T1000 (cell line): ENCODE data around the gene RBP4.
A peak's percentile ranks its signal among the peaks of the same experiment; 100 is the strongest.

ENCODE experiments used
- DNase-seq: peaks from one replicate; lab custom pipeline; 2025; ENCODE audit warnings: mixed read lengths; lab: John Stamatoyannopoulos, UW

RBP4 gene

DNA sequence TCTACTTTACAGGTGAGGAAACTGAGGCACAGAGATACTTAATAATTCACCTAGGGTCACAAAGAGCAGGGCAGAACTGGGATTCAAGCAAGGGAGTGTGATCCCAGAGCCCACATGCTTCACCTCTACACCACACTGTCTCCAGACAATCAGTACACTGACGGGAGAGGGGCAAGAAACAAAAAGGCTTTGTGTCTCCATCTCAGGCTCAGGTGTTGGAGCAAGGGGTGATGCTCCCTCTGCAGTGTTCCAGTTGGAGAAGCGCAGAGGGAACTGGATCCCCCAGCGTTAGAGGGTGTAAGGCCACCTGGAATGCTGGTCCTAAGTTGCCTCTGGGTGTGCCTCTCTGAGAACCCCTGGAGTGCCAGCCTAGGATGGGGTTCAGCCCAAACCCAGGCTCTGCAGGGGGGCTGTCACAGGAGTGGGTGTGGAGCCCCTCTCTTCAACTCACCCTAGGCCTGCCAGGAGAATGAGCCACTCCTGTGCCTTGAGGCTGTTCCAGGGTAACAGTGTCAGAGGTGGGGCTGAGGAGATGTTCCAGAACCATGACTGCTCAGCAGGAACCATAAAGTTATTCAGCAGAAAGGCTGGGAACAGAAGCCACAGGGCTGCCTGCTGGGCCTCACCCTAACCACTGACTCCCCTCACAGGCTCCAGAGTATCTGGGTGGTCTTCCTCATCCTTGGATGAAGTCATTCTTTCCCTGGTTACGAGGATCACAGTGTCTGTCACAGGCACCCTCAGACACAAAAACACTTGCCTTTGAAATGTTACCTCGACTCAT is 5.5 kb downstream of the RBP4 start:
- DNase-seq: no peak

DNA sequence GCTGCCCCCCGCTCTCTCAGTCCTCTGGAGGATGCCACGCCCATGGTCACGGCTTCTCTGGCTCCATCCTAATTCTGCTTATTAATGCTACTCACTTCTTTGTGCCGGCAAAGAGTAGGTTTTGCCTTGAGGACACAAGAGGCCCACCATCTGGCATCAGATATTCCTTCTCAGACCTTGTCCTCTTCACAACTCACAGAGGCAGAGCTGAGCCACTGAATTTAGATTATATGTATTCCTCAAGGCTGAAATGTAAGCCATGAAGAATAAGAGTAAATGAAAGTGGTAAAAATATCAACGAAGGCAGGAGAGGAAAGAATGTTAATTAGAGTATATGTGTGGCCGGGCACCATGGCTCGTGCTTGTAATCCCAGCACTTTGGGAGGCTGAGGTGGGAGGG is 6.5 kb downstream of the RBP4 start:
- DNase-seq: no peak

DNA sequence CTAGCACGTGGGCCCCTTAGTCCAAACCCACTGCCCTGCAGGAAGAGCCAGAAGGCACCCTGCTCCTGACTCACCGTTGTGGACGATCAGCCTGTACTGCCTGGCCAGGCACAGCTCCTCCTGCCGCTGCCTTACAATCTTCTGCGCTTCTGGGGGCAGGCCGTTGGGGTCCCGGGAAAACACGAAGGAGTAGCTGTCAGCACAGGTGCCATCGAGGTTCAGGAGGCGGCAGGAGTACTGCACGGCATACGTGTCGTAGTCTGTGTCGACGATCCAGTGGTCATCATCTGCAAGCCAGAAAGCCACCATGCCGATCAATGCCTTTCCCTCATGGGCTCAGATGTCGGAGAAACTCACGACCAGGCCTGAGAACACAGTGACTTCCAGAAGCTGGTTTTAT is 7.3 kb downstream of the RBP4 start:
- no peak for DNase-seq

DNA sequence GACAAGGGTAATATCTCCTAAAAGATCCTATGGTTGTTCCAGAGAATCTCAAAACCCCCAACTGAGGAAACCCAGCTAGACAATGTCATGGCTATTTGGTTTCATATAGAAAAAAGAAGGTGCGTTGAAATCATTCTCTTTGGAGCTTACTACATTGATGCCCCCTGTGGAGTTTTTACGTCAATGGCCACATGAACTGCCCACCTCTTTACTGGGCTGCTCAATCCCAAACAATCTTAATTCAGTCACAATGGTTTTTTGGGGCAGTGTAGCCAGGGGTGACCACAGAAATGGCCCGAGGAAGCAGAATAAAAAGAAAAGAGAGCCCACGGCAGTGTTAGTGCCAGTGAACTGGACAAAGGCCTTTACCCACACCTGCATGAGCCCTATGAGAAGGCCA is 7.8 kb downstream of the RBP4 start:
- no peak for DNase-seq

DNA sequence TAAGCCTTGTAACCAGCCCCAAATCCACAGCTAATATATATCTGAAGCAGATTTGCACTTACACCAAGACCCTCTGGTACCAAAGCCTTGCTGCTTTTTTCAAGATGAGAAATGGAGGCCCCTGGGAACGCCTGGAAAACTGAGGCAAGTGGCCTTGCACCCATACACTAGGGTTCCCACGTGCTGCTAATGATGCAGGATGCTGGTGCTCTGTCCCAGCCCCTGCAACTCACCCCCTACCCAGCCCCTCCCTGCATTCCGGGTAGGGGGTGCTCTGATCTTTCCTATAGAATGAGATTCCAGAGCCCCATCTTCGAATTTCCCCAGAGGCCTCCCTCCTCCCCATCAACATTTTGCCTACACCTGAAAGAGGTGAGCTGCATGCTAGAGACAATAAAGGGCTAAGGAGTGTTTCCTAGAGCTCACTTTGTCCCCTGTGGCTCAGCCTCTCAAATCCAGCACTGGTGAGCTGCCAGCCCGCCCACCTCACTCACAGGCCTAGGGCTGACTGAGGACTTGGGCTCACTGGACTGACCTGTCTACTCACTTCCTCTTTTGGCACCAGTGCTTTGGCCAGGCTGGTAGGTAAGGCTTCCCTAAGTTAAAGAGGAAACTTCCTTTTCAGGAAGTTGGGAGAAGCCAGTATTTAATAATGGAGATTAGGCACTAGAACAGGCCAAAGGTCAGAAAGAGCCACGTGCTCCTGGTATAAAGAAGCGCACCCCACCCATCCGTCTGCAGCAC is 9.8 kb downstream of the RBP4 start:
- DNase-seq: no peak

DNA sequence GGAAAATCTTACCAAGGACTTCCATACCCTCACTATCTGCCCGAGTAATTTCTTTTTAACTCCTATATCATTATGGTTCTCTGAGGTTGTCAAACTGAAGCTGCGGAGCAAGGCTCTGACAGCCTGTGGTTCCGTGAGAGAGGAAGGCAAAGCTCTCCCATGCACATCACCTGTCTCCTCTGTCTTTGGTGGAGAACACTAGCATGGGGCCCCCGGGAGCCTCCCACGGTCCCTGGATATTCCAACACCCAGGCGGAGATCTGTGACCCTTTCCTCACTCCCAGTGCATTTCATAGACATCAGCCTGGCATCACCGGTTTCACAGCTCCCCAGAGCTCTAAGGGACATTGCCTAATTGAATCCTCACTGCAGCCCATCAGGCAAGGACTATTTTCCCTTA is 10.4 kb downstream of the RBP4 start:
- DNase-seq: no peak

DNA sequence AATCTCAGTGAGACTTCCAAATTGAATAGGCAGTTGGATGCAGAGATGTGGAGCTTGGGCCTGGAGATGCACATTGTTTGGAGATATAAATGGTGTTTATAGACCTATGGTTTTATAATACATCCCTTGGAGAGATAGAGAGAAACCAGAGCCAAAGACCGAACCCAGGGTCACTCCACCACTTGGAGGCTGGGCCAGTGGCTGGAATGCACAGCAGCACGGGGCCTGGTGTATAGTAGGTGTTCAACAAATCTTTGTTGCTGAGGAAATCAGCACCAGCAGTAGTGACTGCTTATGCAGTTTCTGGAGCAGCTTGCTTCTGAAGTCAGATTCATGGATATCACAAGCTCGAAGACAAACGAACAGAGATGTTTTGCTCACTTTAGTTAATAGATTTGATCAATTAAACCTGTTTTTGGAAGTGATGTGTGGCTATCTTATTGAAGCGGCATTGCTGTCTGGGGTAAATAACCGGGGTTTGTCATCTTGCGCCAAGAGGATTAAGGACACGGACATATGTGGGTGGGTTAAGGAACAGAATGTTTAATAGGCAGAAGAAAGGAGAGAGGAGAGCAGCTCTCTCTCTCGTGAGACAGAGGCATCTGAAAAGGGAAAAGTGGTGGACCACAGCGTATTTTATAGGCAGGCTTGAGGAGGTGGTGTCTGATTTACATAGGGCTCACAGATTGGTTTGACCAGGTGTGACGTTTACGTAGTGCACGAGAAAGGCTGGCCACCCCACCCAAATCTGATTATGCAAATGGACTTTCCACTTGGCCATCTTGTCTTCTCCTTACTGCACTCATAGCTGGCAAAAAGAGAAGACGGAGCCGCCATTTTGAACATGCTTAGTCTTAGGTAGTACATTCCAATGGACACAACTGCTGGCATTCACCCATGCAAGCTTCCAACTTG is 11.1 kb downstream of the RBP4 start:
- DNase-seq: no peak

DNA sequence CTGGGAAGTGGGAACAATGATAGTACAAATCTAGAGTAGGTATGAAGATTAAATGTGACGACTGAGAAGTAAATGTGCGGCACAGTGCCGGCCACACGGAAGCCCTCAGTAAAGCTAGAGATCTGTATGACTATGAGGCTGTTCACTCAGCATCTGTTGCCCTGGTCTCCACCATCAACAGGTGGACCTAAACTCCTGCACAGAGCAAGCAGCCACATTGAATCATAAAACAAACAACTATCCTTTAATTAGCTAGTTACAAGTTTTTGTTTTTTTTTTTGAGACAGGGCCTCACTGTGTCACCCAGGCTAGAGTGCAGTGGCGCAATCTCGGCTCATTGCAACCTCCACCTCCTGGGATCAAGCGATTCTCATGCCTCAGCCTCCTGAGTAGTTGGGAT is 16.6 kb downstream of the RBP4 start:
- DNase-seq: no peak

DNA sequence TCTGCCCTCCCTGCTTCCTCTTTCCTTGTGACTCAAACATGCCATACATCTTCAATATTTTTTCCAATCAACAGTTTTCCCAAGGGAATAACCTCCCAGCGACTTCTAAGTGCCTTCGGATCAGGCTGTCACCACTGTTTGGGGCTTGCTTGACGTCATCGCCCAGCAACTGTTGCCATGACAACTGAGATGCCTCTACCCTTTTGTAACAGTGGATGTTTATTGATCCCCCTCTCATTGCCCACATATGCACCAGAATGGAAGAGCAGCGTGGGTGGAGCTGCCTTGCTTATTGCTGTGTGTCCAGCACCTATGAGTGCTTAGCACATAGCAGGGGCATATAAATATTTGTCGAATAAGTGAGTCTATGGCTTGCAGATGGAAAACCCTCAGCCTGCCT is 20.2 kb downstream of the RBP4 start:
- DNase-seq: peak; percentile 63

DNA sequence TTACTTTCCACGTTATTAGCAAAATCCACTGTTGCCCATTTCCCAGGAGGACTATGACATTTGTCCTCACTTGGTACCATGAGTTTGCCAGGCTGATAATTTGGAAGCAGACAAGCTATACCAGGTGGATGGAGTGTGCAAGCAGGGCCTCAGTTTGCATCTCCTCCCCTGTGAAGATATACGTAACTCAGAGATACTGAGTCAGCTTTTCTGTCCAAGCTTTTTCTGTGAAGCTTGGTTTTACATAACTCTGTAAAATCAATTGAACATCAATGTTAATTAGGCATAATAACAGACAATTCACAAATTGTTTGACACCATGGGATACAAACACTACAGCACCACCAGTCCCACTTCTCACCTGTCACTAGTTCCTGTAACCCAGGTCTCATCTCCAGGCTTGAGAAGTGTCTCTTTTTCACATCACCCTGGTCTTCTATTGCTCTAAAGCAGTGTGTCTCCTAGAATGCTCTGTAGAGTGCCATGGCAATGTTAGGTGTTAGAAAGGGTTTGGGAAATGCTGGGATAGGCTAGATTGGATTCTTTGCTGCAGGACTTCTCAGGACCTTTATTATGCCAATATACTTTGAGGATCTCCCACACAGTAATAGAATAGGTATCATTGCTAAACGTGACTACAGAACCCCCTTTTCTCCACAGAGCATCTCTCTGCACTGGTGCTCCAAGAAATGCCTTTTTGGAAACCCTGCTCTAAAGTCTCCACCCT is 20.9 kb downstream of the RBP4 start:
- no peak for DNase-seq

DNA sequence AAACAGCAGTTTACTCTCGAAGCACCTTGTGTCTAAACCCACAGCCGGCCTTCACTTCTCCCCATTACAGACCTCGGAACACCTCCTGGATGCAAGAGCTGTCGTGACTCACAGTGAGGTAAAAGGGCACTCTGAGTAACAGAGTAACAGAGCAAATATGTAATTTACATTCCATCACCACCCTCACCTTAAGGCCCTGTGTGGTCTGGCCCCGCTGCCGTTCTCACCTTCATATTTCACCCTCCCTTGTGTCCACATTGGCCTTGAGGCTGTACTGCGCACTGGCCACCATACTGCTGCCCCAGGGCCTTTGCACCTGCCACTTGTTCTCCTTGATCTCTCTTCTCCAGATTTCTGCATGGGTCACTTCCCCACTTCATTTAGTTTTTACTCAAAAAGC is 21.9 kb downstream of the RBP4 start:
- DNase-seq: peak; percentile 15

DNA sequence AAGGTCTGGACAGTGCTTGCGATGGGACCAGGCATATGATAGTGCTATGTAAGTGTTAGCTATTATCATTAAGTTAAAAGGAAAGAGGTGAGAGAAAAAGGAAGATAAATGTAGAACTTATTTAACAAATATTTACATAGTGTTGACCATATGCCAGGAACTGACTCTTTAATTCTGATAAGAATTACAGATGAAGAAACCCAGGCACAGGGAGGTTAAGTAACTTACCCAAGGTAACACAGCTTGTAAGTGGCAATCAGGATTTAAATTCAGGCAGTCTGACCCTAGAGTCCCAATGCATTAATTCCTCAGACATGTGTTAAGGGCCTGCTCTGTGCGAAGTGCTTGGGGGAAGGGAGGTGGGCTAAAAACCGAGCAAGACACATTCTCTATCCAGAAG is 23.5 kb downstream of the RBP4 start:
- DNase-seq: no peak

DNA sequence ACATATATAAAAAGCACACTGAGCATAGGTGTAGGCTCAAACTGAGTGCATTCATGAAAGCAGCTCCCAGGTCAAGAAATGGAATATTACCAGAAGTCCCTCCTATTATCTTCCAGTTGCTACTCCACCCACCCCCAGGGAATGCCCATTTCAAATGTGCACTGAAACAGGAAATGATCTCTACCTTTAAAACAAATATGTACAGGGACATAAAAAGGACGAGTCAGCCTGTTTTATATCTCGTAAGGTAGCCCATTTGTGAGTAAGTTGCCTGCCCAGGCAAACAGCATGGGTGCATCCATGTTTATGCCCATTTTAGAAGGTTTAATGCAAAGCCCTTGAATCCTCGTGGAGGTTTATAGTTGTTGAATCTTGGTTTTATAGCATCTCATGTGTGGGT is 24.1 kb downstream of the RBP4 start:
- no peak for DNase-seq

DNA sequence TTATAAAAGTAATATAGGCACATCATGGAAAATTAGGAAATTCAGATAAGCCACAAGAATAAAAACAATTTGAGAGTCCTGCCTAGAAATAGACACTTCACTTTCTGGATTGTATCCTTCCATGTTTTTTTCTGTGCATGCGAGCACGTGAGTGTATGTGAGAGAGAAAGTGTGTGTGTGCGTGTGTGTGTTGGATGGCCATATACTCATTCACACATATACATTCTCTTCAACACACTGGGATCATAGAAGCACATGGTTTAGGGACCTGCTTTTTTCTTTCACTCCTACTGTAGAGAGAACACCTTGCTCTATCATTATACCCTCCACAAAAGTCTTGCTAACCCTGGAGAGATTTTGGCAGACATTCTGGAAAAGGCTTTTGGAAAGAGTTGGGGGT is 27.1 kb downstream of the RBP4 start:
- no peak for DNase-seq

DNA sequence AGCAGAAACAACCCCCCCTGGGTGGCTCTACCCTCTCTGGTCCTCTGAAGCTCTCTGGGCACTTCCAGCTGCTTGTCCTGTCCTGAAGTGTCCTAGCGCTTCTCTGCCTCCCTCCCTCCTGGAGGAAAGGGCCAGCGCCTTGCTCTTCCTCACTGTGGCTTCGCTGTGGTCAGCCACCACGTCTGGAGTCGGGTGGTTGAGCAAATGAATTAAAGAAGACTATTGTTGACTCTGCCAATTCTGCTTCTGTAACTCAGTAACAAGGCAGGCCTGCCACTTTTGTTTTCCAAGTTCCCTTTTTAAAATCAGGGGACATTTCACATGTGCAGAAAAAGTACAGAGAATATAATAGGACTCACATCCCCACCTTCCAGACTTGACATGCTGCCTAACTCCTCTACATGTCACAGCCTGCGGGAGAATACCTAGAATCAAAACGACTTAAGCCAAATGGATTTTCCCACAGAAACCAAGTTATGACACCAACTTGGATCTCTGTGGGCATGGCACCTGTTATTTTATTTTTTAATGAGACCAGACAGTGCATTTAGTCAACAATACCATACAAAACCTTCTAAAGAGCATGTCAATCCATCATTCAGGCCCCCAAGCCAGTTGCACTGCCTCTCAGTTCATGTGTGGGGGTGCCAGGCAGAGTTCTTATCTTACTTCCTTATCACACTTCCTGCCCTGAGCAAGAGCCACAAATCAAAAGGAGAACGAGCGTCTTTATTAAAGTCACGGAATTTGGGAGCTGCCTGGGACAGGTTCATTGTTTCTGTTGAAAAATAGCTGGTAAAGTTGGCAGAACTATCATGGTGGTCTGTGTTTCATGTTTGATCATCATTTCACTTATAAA is 27.8 kb downstream of the RBP4 start:
- DNase-seq: no peak

DNA sequence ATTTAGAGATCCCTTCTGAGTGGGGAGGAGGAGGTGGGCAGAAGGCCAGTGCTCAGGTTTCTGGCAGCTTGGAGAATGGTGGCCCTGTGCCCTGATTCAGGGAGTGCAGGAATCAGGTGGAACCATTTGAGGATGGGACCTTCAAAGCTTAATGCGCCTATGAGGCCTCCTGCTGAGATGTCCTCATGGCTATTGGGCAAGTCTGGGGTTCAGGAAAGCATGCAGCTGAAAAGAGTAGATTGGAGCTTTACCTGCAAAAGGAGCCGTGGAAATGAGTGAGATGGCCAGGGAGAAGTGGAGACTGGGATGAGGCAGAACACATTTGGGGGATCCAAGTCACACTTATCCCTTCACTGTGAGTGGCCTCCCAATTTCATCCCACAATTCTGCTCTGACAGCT is 28.4 kb downstream of the RBP4 start:
- no peak for DNase-seq

DNA sequence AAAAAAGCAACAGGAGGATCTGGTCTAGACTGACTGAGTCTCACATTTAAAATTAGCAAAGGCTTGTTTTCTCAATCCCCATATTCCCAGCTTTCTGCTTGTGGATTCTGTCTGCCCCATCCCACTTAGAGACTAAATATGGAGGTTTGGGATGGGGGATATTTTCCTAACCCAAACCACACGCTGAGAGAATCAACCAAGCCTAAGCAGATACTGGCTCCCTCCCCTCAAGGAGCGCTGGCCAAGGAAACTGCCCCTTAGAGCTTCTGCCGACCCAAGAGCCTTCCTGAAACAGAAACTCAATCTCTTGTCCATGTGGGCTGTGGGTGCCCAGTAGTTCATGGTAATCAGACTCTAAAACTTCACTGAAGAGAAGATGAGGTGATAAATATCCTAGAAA is 30.7 kb downstream of the RBP4 start:
- DNase-seq: no peak

DNA sequence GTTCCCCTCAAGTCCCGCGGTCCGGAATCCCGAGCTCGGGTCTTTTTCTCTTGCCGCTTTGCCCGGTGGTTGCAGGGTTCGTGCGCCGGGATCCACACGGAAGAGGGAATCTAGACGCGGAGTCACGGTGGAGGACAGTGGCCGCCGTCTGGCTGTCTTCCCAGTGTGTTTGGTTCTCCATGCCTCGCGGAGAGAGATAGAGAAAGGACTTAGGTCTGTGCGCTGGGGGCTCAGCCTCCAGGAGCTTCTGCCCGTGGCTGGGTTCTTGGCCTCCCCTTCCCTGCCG is 33.0 kb downstream of the RBP4 start:
- no peak for DNase-seq

DNA sequence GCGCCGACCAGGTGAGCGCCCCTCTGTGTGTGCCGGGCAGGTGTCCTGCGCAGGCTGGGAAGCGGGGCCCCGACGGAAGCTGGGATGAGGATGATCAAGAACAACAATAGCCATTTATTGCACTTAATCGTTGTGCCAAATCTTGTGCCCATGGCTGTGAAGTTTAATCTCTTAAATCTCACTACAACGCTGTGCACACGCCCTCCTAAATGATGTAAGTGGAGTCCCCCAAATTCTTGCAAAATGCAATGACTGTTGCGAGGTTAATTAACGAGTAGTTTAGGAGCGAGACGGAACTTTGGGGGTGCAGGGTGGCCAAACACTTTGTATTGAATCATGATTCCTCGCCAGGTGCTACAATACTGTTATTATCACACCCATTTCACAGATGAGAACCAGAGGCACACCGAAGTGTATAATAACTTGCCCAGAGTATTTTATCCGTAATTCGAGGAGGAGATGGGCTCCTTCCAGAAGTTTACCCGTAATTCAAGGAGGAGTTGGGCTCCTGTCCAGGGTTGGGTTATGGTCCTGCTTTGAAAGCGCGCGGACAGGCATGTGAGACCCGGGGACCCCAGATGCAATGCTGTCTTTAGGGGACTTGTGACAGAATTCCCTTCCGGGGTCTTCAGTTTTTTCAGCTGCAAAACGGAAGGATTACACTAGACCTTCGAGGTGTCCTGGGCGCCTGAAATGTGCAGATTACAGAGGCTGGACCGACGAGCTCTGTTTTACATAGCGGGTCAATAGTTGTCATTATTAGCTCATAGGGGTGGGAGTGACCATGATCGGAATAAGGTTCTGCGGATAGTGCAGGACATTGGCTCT is 33.5 kb downstream of the RBP4 start:
- DNase-seq: no peak
